Gastroesophageal sphincter (tissue), 3 donors: ENCODE results near the gene RTN4R.

Source experiments
- EP300 ChIP-seq: sonication (generic); formaldehyde crosslinking; IDR thresholded peaks from one replicate; pipeline ENCODE4 v1.6.1; 2017; ENCODE audit warnings: antibody characterized with exemption, mild to moderate bottlenecking
- POLR2A ChIP-seq, 2 donors: fragments of 450-650 bp; IDR thresholded peaks; one replicate each; pipeline ENCODE4 v1.6.1; 2017; ENCODE audit warnings: antibody characterized with exemption in 2 of 2, mild to moderate bottlenecking in 2 of 2, moderate library complexity in 1 of 2
- POLR2AphosphoS5 ChIP-seq: sonication (generic); formaldehyde crosslinking; IDR thresholded peaks from one replicate; pipeline ENCODE4 v1.6.1; 2017; ENCODE audit warnings: antibody characterized with exemption
- TF ChIP-seq, protein P1 (sequence below), 4 experiments: fragments of 200-600 bp in 2 of 4; fragments of 450-650 bp in 2 of 4; sonication (generic) in 1 of 4; IDR thresholded peaks; one replicate each; pipeline ENCODE4 v1.5.1; 2017 to 2019; ENCODE audit warnings: antibody characterized with exemption in 4 of 4, mild to moderate bottlenecking in 2 of 4, moderate library complexity in 2 of 4

DNA sequence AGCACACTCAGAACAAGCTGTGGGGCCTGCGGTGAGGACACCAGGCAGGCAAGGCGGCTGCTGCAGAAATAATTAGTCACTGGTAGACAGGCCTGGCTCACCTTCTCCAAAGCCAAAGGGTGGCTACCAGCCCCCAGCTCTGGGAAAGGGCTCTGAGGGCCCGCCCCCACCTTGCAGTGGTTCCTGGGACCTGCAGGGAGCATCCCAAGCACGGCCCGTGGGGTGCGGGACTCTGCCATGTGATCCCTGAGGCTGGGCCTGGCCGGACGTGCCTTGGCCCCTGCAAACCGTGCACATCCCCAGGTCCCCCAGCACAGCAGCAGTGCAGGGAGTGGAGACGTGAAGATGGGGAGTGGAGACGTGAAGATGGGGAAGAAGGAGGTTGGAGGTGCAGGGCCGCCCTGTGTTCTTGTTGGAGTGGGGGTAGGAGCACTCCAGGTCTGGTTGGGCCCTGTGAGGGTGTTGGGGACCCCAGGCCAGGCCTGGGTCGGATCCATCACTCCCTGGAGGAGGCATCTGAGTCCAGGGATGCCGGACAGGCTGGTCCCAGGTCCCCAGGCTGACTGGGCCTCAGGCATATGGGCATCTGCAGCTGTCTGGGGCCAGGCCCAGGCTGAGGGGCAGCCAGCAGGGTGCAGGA, 41.9 kb downstream of the RTN4R start:
- TF ChIP-seq POLR2A (IDR thresholded peaks at IDR 0.05): no peak
- TF ChIP-seq EP300: no peak
- TF ChIP-seq, protein P1, sequence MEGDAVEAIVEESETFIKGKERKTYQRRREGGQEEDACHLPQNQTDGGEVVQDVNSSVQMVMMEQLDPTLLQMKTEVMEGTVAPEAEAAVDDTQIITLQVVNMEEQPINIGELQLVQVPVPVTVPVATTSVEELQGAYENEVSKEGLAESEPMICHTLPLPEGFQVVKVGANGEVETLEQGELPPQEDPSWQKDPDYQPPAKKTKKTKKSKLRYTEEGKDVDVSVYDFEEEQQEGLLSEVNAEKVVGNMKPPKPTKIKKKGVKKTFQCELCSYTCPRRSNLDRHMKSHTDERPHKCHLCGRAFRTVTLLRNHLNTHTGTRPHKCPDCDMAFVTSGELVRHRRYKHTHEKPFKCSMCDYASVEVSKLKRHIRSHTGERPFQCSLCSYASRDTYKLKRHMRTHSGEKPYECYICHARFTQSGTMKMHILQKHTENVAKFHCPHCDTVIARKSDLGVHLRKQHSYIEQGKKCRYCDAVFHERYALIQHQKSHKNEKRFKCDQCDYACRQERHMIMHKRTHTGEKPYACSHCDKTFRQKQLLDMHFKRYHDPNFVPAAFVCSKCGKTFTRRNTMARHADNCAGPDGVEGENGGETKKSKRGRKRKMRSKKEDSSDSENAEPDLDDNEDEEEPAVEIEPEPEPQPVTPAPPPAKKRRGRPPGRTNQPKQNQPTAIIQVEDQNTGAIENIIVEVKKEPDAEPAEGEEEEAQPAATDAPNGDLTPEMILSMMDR (IDR thresholded peaks at IDR 0.05): no peak
- TF ChIP-seq POLR2AphosphoS5: no peak
